HepG2 (cell line): Measurements from ENCODE around the gene FBP1. TPM values are rescaled to one million over a fixed set of nuclear protein-coding genes. Genes with fewer than 3 reads are reported as not detected.

Source experiments
- ATAC-seq: fragments of 200-7000 bp; cut with Tn5 transposase; 3 replicates; pipeline ENCODE4 v1.9.1; 2020; ENCODE audit warnings: mild to moderate bottlenecking, moderate library complexity
- BruUV-seq: library from RNA; stranded (reverse); fragments of 400-500 nt; replicated peaks from 2 replicates; lab custom pipeline; 2021; lab: Mats Ljungman, UMichigan
- CTCF ChIA-PET: fragments of 300-600 bp; formaldehyde crosslinking; extraction: SDS; loops from one replicate; lab custom pipeline; 2021; ENCODE audit warnings: low total read pairs, inconsistent platforms, low intra/inter-chr PET ratio; lab: Yijun Ruan, JAX
- POLR2A ChIA-PET: fragments of 350-600 bp; sonication (Branson Sonifier 250); formaldehyde crosslinking; loops from one replicate; lab custom pipeline; 2020; ENCODE audit warnings: antibody characterized with exemption, inconsistent platforms; lab: Yijun Ruan, JAX
- DNase-seq: peaks from one replicate; pipeline ENCODE4 v3.0.0-alpha.2; 2015; ENCODE audit warnings: low spot score
- FAIRE-seq: peaks from 3 replicates; lab custom pipeline; 2011; peaks lifted over from hg19 to GRCh38; lab: Jason Lieb, UNC
- H2AFZ ChIP-seq: one replicate; pipeline ENCODE4 v1.6.1; 2011; ENCODE audit warnings: low read length, inconsistent platforms
- H3K27ac ChIP-seq: fragments of 300-600 bp; 3 replicates; pipeline ENCODE4 v1.8.0; 2011; ENCODE audit warnings: mixed run types, mild to moderate bottlenecking, mixed read lengths, low read length, inconsistent platforms; ENCODE audit not compliant: insufficient read depth; ENCODE audit errors: extremely low read length
- H3K27me3 ChIP-seq, 2 experiments: fragments of 200-600 bp in 1 of 2; 2 replicates in 1 of 2; 3 replicates in 1 of 2; pipeline versions ENCODE4 v1.6.0 to v1.8.0; 2011; ENCODE audit warnings: low read length in 2 of 2, mild to moderate bottlenecking in 2 of 2, moderate library complexity in 2 of 2, inconsistent platforms in 1 of 2; ENCODE audit not compliant: insufficient read depth in 2 of 2, control insufficient read depth in 1 of 2
- H3K36me3 ChIP-seq, 2 experiments: fragments of 200-600 bp in 1 of 2; replicated peaks in 1 of 2; 2 replicates in 1 of 2; 3 replicates in 1 of 2; pipeline versions ENCODE4 v1.5.1 to v1.8.0; 2011; ENCODE audit warnings: low read length in 2 of 2, inconsistent platforms in 1 of 2; ENCODE audit not compliant: insufficient read depth in 2 of 2, control insufficient read depth in 1 of 2
- H3K4me1 ChIP-seq: 2 replicates; pipeline ENCODE4 v1.5.1; 2012; ENCODE audit warnings: low read length, inconsistent platforms; ENCODE audit not compliant: insufficient read depth
- H3K4me2 ChIP-seq: 2 replicates; pipeline ENCODE4 v1.6.0; 2011; ENCODE audit warnings: low read depth, low read length, inconsistent platforms
- H3K4me3 ChIP-seq, 3 experiments: fragments of 200-600 bp in 1 of 3; sonication (generic), shearing (Covaris generic) in 1 of 3; replicated peaks in 1 of 3; 2 replicates each; pipeline ENCODE4 v1.5.1; 2011 to 2016; ENCODE audit warnings: low read length in 3 of 3, inconsistent platforms in 2 of 3, low read depth in 2 of 3, mild to moderate bottlenecking in 2 of 3, control low read depth in 1 of 3, mixed read lengths in 1 of 3; ENCODE audit not compliant: insufficient read depth in 1 of 3
- H3K79me2 ChIP-seq: one replicate; pipeline ENCODE4 v1.6.1; 2011; ENCODE audit warnings: low read length, inconsistent platforms; ENCODE audit not compliant: insufficient read depth
- H3K9ac ChIP-seq: 2 replicates; pipeline ENCODE4 v1.6.0; 2011; ENCODE audit warnings: mild to moderate bottlenecking, low read depth, low read length, inconsistent platforms; ENCODE audit not compliant: insufficient read depth
- H3K9me3 ChIP-seq: 2 replicates; pipeline ENCODE4 v1.5.1; 2012; ENCODE audit warnings: mild to moderate bottlenecking, low read length
- H4K20me1 ChIP-seq: 2 replicates; pipeline ENCODE4 v1.6.0; 2011; ENCODE audit warnings: inconsistent platforms, mild to moderate bottlenecking, low read length, moderate library complexity; ENCODE audit not compliant: insufficient read depth
- AHDC1 ChIP-seq: sonication (generic); formaldehyde crosslinking; IDR thresholded peaks from 2 replicates; pipeline ENCODE4 v1.5.1; 2020; ENCODE audit warnings: mild to moderate bottlenecking, missing genetic modification reagents, borderline replicate concordance
- DBP ChIP-seq: sonication (generic); formaldehyde crosslinking; IDR thresholded peaks from 2 replicates; pipeline ENCODE4 v1.4.0; 2020; ENCODE audit warnings: missing genetic modification reagents; ENCODE audit errors: not compliant biosample characterization
- GRHL1 ChIP-seq: sonication (generic); formaldehyde crosslinking; conservative IDR thresholded peaks from 2 replicates; pipeline ENCODE4 v1.8.0; 2022; ENCODE audit warnings: missing genetic modification reagents
- ISX ChIP-seq: sonication (generic); formaldehyde crosslinking; conservative IDR thresholded peaks from 2 replicates; pipeline ENCODE4 v1.5.0; 2020; ENCODE audit warnings: missing genetic modification reagents
- KLF12 ChIP-seq: sonication (generic); formaldehyde crosslinking; IDR thresholded peaks from 2 replicates; pipeline ENCODE4 v1.4.0; 2020; ENCODE audit warnings: missing genetic modification reagents, borderline replicate concordance
- MBNL3 ChIP-seq: fragments of 250-450 bp; sonication (Bioruptor Pico); conservative IDR thresholded peaks from 2 replicates; pipeline ENCODE4 v1.8.0; 2022; ENCODE audit warnings: mild to moderate bottlenecking, inconsistent platforms
- NFIC ChIP-seq: IDR thresholded peaks from 2 replicates; pipeline ENCODE4 v1.6.1; 2012; ENCODE audit warnings: mild to moderate bottlenecking, low read length, inconsistent platforms
- SATB2 ChIP-seq: sonication (generic); formaldehyde crosslinking; IDR thresholded peaks from 2 replicates; pipeline ENCODE4 v1.5.0; 2020; ENCODE audit warnings: missing genetic modification reagents
- SKI ChIP-seq: fragments of 450-650 bp; IDR thresholded peaks from one replicate; pipeline ENCODE4 v1.6.1; 2018; ENCODE audit warnings: mild to moderate bottlenecking; ENCODE audit not compliant: partially characterized antibody
- TARDBP ChIP-seq: sonication (generic); formaldehyde crosslinking; IDR thresholded peaks from 2 replicates; pipeline ENCODE4 v1.8.0; 2022; ENCODE audit warnings: mild to moderate bottlenecking, missing genetic modification reagents
- TCF7L2 ChIP-seq: IDR thresholded peaks from 2 replicates; pipeline ENCODE4 v1.6.1; 2011; ENCODE audit warnings: mild to moderate bottlenecking, low read depth, low read length, moderate library complexity
- ZBTB1 ChIP-seq: sonication (generic); formaldehyde crosslinking; IDR thresholded peaks from 2 replicates; pipeline ENCODE4 v1.4.0; 2020; ENCODE audit warnings: missing genetic modification reagents, borderline replicate concordance
- ZKSCAN5 ChIP-seq: sonication (generic); formaldehyde crosslinking; IDR thresholded peaks from 2 replicates; pipeline ENCODE4 v1.5.1; 2020; ENCODE audit warnings: mild to moderate bottlenecking, missing genetic modification reagents
- ZNF17 ChIP-seq: sonication (generic); formaldehyde crosslinking; IDR thresholded peaks from 2 replicates; pipeline ENCODE4 v1.5.0; 2020; ENCODE audit warnings: mild to moderate bottlenecking, missing genetic modification reagents
- WGBS: methylation state at CpG from one replicate; pipeline ENCODE4 v1.1.6; 2017; ENCODE audit warnings: low lambda C conversion rate; 5-methylcytosine and 5-hydroxymethylcytosine counted together
- in situ Hi-C: cut with HindIII; loops from 2 replicates; pipeline ENCODE4 v1.10.0; 2017; ENCODE audit warnings: low pct_unique_long_range_greater_than_20kb; ENCODE audit not compliant: extremely low pct_ligation_motif_present
- intact Hi-C: fragments of 100-400 bp; cut with micrococcal nuclease; formaldehyde crosslinking; loops from one replicate; pipeline ENCODE4 v1.10.0; 2022; ENCODE audit not compliant: unreplicated experiment
- polyA plus RNA-seq, 8 experiments: library from polyadenylated mRNA; depleted of rRNA in 3 of 8; stranded (reverse) in 7 of 8; unstranded in 1 of 8; fragments of >200 nt; fragmentation: Illumina TruSeq in 4 of 8; extraction: Trizol in 4 of 8; gene quantifications; 2 replicates each; pipeline versions ENCODE4 v1.2.1 to v1.2.3, GENCODE V29; 2011 to 2016; ENCODE audit warnings: low read depth in 4 of 8, missing spikeins in 1 of 8, mixed read lengths in 1 of 8; ENCODE audit not compliant: insufficient read depth in 1 of 8
- total RNA-seq, 5 experiments: library from RNA; depleted of rRNA; stranded (reverse); fragments of >200 nt; fragmentation: Illumina TruSeq; extraction: Trizol; gene quantifications; 2 replicates each; pipeline ENCODE4 v1.2.3, GENCODE V29; 2016; ENCODE audit warnings: low read depth in 1 of 5

Gene FBP1
- total and polyA plus RNA-seq, 2 of the 13 experiments (the other 11 are each of a cell fraction or from before 2014, with no cell fraction given) = 0.29 to 0.53 TPM

- ChIA-PET POLR2A (interaction anchor here (0.6 to 2.8 kb wide), 22 partner anchors 9 to 613 kb away, joined by 3 to 37 read pairs (median 4); no protein-coding TSS in a partner anchor), CTCF (interaction anchor here (0.6 to 1.7 kb wide), 4 partner anchors 49 to 573 kb away, joined by 3 to 17 read pairs (median 6); no protein-coding TSS in a partner anchor)
- WGBS = 18% methylated on average over 26 of the region's 40 CpGs
- Histone ChIP-seq H3K9ac (peak within 1 kb of the TSS; percentile 86), H3K4me2 (peak within 1 kb of the TSS; percentile 85), H3K27me3 (no peaks in the 10 kb centered on the region; a peak in 1 of 5 replicates), H3K27ac (peak within 1 kb of the TSS; percentile 90), H2AFZ (peak within 1 kb of the TSS; percentile 83), H4K20me1 (peaks cover 3% of the 10 kb centered on the region; the same call in 1 of the 2 replicates), H3K4me3 (peak within 1 kb of the TSS; percentile 75 to 89 (median 79)), H3K9me3 (no peaks in the 10 kb centered on the region), H3K79me2 (peaks cover 11% of the 10 kb centered on the region), H3K4me1 (peaks cover 29% of the 10 kb centered on the region), H3K36me3 (peaks cover 1 to 8% of the 10 kb centered on the region in 2 experiments; a peak in 2 of 5 replicates)
- in situ Hi-C loops = no loop called here
- ATAC-seq = peak; percentile 92
- intact Hi-C loops = loop anchor here (1.0 to 2.0 kb wide), 4 partner anchors 49 to 114 kb away; no protein-coding TSS in a partner anchor
- BruUV-seq = no TSS peak
- DNase-seq = peak; percentile 84
- peak; percentile 64 for FAIRE-seq
- TF ChIP-seq SATB2 (CRISPR knock-in tag) (no peak), ZKSCAN5 (CRISPR knock-in tag) (no peak), GRHL1 (no peak), TARDBP (peak; percentile 57; the same call in 1 of the 2 replicates), ZNF17 (CRISPR knock-in tag) (no peak), KLF12 (CRISPR knock-in tag) (no peak), AHDC1 (CRISPR knock-in tag) (no peak), SKI (no peak), ISX (no peak), NFIC (no peak), TCF7L2 (no peak), MBNL3 (no peak), ZBTB1 (no peak), DBP (no peak)
Observed at GRCh38 chr9:94554439-94555331, 84.6 kb downstream of the FBP1 start, which contains the start of gene PCAT7. PCAT7 (plus strand) TSS chr9:94555083.
